Nephron progenitor cell (in vitro differentiated cells): ENCODE results near the gene KRT86.

ENCODE experiments used
- DNase-seq: peaks from one replicate; pipeline ENCODE4 v3.0.0; 2021
- H3K27ac Mint-ChIP-seq: 2 replicates; pipeline ENCODE4 v1.8.0; 2021; ENCODE audit warnings: mild to moderate bottlenecking, moderate library complexity, mixed read lengths
- H3K27me3 Mint-ChIP-seq: 2 replicates; pipeline ENCODE4 v1.8.0; 2021; ENCODE audit warnings: mild to moderate bottlenecking, low read depth, mixed read lengths; ENCODE audit not compliant: poor library complexity
- H3K36me3 Mint-ChIP-seq: 2 replicates; pipeline ENCODE4 v1.8.0; 2021; ENCODE audit warnings: low read depth, mixed read lengths
- H3K4me1 Mint-ChIP-seq: 2 replicates; pipeline ENCODE4 v1.8.0; 2021; ENCODE audit warnings: mixed read lengths
- H3K4me3 Mint-ChIP-seq: 2 replicates; pipeline ENCODE4 v1.8.0; 2021; ENCODE audit warnings: mild to moderate bottlenecking, moderate library complexity, mixed read lengths
- H3K9me3 Mint-ChIP-seq: 2 replicates; pipeline ENCODE4 v1.8.0; 2021; ENCODE audit warnings: mild to moderate bottlenecking, moderate library complexity, mixed read lengths
- CTCF ChIP-seq: fragments of 200-600 bp; sonication (generic); IDR thresholded peaks from 2 replicates; pipeline ENCODE4 v1.5.0; 2021; ENCODE audit warnings: antibody characterized with exemption

Gene KRT86

GRCh38 chr12:52347016-52347415, 72.6 kb downstream of the KRT86 start:
- peaks cover 14% of the 10 kb centered on the region for H3K9me3 Mint-ChIP-seq
- DNase-seq = no peak
- peak overlapping the region; percentile 19 for H3K27ac Mint-ChIP-seq
- no peak for TF ChIP-seq CTCF
- no peak overlapping the region for H3K4me3 Mint-ChIP-seq
- peaks cover 22% of the 10 kb centered on the region for H3K27me3 Mint-ChIP-seq
- H3K4me1 Mint-ChIP-seq = peaks cover 4% of the 10 kb centered on the region
- H3K36me3 Mint-ChIP-seq = no peaks in the 10 kb centered on the region

GRCh38 chr12:52347551-52348510, 73.4 kb downstream of the KRT86 start:
- Mint-ChIP-seq H3K36me3 (no peaks in the 10 kb centered on the region), H3K27me3 (peaks cover 22% of the 10 kb centered on the region), H3K4me3 (no peak overlapping the region), H3K27ac (no peak overlapping the region), H3K4me1 (peaks cover 4% of the 10 kb centered on the region), H3K9me3 (peaks cover 13% of the 10 kb centered on the region)
- DNase-seq = no peak
- TF ChIP-seq CTCF = no peak

GRCh38 chr12:52349196-52349595, 74.8 kb downstream of the KRT86 start:
- no peak for DNase-seq

GRCh38 chr12:52350021-52350620, 75.7 kb downstream of the KRT86 start:
- Mint-ChIP-seq H3K27me3 (peaks cover 27% of the 10 kb centered on the region), H3K36me3 (no peaks in the 10 kb centered on the region)
- no peak for DNase-seq

More at GRCh38 chr12:52349196-52349595, 74.8 kb downstream of the KRT86 start:
- Mint-ChIP-seq H3K27ac (no peak overlapping the region), H3K36me3 (no peaks in the 10 kb centered on the region), H3K4me1 (peaks cover 4% of the 10 kb centered on the region), H3K9me3 (no peaks in the 10 kb centered on the region), H3K4me3 (no peak overlapping the region), H3K27me3 (peaks cover 27% of the 10 kb centered on the region)
- no peak for TF ChIP-seq CTCF

GRCh38 chr12:52350786-52351185, 76.3 kb downstream of the KRT86 start:
- Mint-ChIP-seq H3K4me3 (no peak overlapping the region), H3K27ac (no peak overlapping the region), H3K36me3 (no peaks in the 10 kb centered on the region), H3K4me1 (peaks cover 4% of the 10 kb centered on the region), H3K9me3 (no peaks in the 10 kb centered on the region), H3K27me3 (peaks cover 28% of the 10 kb centered on the region)
- no peak for TF ChIP-seq CTCF
- DNase-seq = no peak

More at GRCh38 chr12:52350021-52350620, 75.7 kb downstream of the KRT86 start:
- no peak for TF ChIP-seq CTCF
- peaks cover 4% of the 10 kb centered on the region for H3K4me1 Mint-ChIP-seq
- no peak overlapping the region for H3K27ac Mint-ChIP-seq
- H3K9me3 Mint-ChIP-seq = no peaks in the 10 kb centered on the region
- H3K4me3 Mint-ChIP-seq = no peak overlapping the region
